Progenitor cell of endocrine pancreas (in vitro differentiated cells): ENCODE measurements around the gene ACBD3. TPM values are rescaled to one million over a fixed set of nuclear protein-coding genes. Genes with fewer than 3 reads are reported as not detected.

ENCODE experiments used
- DNase-seq: peaks from one replicate; pipeline ENCODE4 v3.0.0; 2021; ENCODE audit warnings: low spot score; ENCODE audit not compliant: unreplicated experiment
- H3K27ac Mint-ChIP-seq: 2 replicates; pipeline ENCODE4 v1.8.0; 2021; ENCODE audit warnings: mild to moderate bottlenecking, moderate library complexity, mixed read lengths
- H3K27me3 Mint-ChIP-seq: 2 replicates; pipeline ENCODE4 v1.8.0; 2021; ENCODE audit warnings: mixed read lengths
- H3K36me3 Mint-ChIP-seq: 2 replicates; pipeline ENCODE4 v1.8.0; 2022; ENCODE audit warnings: mixed read lengths; ENCODE audit not compliant: insufficient read depth
- H3K4me1 Mint-ChIP-seq: 2 replicates; pipeline ENCODE4 v1.8.0; 2021; ENCODE audit warnings: low read depth, mixed read lengths
- H3K4me3 Mint-ChIP-seq: 2 replicates; pipeline ENCODE4 v1.8.0; 2021; ENCODE audit warnings: low read depth, mild to moderate bottlenecking, moderate library complexity, mixed read lengths
- H3K9me3 Mint-ChIP-seq: 2 replicates; pipeline ENCODE4 v1.8.0; 2021; ENCODE audit warnings: low read depth, mixed read lengths
- total RNA-seq: library from RNA; stranded (reverse); gene quantifications from 2 replicates; pipeline ENCODE4 v1.2.1, GENCODE V29; 2021
- TF ChIP-seq, protein P1 (sequence below): fragments of 200-600 bp; sonication (generic); IDR thresholded peaks from one replicate; pipeline ENCODE4 v1.5.0; 2021; ENCODE audit warnings: antibody characterized with exemption, mild to moderate bottlenecking; ENCODE audit not compliant: unreplicated experiment

The ACBD3 gene
- total RNA-seq, 1 donor from 2014 or later, result 29.3 TPM

DNA sequence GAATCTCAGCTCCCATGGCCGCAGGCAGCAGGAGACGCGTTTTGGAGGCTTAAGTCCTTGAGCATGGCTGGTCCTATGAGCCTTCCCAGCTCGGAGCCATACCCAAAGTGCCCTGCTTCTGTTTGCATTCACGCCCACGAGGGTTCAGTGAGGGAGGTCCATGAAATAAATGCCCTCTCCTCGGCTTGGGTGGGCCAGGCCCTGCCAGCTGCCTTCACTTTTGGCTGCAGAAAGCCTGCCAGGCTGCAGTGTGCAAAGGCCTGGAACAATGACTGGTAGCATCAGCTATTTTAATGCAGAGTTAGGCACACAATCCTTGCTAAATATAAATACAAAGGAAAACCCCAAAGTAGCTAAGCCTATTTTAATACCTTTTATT lies 74.7 kb downstream of the ACBD3 start:
- no peak overlapping the region for H3K27ac Mint-ChIP-seq
- H3K4me1 Mint-ChIP-seq, result peaks cover 16% of the 10 kb centered on the region
- no peak overlapping the region for H3K4me3 Mint-ChIP-seq
- H3K36me3 Mint-ChIP-seq, result no peaks in the 10 kb centered on the region
- TF ChIP-seq, protein P1, sequence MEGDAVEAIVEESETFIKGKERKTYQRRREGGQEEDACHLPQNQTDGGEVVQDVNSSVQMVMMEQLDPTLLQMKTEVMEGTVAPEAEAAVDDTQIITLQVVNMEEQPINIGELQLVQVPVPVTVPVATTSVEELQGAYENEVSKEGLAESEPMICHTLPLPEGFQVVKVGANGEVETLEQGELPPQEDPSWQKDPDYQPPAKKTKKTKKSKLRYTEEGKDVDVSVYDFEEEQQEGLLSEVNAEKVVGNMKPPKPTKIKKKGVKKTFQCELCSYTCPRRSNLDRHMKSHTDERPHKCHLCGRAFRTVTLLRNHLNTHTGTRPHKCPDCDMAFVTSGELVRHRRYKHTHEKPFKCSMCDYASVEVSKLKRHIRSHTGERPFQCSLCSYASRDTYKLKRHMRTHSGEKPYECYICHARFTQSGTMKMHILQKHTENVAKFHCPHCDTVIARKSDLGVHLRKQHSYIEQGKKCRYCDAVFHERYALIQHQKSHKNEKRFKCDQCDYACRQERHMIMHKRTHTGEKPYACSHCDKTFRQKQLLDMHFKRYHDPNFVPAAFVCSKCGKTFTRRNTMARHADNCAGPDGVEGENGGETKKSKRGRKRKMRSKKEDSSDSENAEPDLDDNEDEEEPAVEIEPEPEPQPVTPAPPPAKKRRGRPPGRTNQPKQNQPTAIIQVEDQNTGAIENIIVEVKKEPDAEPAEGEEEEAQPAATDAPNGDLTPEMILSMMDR, result no peak
- H3K27me3 Mint-ChIP-seq, result peaks cover 9% of the 10 kb centered on the region
- DNase-seq, result no peak
- no peaks in the 10 kb centered on the region for H3K9me3 Mint-ChIP-seq

DNA sequence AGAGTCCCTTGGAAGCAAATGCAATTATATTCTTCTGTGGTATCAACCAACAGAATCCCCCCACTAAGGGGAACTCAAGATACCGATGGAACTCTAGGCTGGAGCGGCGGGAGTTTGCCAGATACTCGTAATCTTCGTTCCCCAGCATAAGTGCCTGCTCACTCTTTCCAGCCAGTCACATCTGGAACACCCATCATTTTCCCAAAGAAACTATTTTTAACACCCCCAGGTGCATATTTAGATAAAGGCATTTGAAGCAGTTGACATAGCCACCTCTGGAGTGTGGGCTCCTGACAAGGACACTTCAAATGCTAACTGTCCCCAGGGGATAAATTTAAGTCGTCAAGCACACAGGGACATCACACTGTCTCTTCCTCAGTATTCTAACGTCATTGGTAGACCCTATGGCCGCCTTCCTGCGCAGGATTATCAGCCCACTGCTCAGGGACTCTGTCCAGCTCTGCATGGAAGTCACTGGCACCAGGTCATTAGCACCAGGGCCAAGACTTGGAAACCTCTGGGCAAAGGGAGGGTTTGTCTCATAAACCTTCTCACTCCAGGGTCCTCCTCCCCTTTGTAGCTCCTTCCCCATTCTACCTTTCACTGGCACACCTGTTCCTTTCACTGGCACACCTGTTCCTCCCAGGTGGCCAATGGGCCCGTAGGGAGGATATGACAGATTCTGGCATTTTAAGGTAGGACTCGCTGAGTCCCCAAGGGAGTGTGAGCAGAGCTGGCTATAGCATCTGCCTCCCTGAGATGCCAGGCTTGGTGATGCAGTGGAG lies 75.3 kb downstream of the ACBD3 start:
- TF ChIP-seq, protein P1, result no peak
- H3K27ac Mint-ChIP-seq, result peak overlapping the region; percentile 45
- peak overlapping the region; percentile 69 for H3K4me3 Mint-ChIP-seq
- no peaks in the 10 kb centered on the region for H3K9me3 Mint-ChIP-seq
- H3K27me3 Mint-ChIP-seq, result peaks cover 9% of the 10 kb centered on the region
- DNase-seq, result no peak
- peaks cover 16% of the 10 kb centered on the region for H3K4me1 Mint-ChIP-seq
- H3K36me3 Mint-ChIP-seq, result no peaks in the 10 kb centered on the region

DNA sequence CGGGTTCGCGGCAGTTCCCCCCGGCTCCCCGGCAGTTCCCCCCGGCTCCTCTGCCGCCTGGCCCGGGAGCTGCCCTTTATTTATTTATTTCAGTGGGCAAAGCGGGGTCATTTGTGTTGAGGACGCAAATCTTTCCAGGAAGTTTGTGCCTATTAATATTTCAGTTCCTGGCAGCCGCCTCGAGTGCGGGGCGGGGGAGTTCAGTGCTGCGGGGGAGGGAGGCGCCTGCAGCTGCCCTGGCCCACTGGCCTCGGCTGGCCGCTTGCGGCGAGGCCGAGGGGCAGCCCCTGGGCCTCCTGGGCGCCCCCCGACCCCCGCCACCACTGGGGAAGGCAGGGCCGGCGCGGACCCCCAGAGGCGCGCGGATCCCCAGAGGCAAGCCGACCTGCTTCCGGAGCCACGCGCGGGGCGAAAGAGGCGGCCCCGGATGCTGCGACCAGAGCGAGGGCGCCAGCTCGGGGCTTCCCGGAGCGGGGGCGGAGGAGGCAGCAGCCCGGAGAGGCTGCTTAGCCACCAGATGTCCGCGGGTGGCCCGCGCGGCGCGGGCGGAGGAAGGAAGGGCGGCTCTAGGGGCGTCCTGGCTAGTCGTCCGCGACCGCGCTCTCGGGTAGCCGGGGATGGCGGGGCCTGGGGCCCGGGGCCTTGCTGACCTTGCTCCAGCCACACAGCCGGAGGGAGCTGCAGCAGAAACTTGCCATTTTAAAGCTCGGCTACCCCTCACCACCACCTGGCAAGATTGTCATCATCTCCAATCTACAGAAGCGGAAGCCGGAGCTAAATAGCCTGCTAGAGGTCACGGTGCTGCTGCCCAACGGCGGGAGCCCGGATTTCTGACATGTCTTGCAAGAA lies 76.1 kb downstream of the ACBD3 start:
- TF ChIP-seq, protein P1, result no peak
- DNase-seq, result peak; percentile 51
- no peaks in the 10 kb centered on the region for H3K36me3 Mint-ChIP-seq
- H3K4me3 Mint-ChIP-seq, result peak overlapping the region; percentile 69
- peaks cover 16% of the 10 kb centered on the region for H3K4me1 Mint-ChIP-seq
- no peaks in the 10 kb centered on the region for H3K9me3 Mint-ChIP-seq
- H3K27ac Mint-ChIP-seq, result peak overlapping the region; percentile 73
- H3K27me3 Mint-ChIP-seq, result peaks cover 9% of the 10 kb centered on the region

DNA sequence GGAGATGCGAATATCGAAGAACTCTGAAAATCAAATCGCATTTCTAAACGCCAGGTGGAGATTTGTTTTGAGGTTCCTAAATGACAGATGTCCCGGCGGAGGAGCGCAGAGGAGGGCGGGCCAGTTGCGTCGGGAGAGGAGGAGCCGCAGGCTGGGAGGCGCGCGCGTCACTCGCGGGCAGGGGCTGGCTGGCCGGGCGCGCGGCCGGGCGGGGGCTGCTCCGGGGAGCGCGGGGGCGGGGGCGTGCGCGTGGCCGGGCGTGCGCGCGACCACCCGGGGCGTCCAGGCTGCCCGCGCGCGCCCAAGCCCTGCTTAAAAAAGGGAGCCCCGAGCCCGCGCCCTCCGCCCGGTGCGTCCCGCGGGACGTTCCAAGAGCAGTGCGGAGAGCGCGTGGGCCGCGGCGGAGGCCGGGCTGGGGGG lies 76.7 kb downstream of the ACBD3 start:
- peak; percentile 75 for DNase-seq
- Mint-ChIP-seq H3K36me3 (no peaks in the 10 kb centered on the region), H3K27ac (peak overlapping the region; percentile 92), H3K27me3 (peaks cover 13% of the 10 kb centered on the region), H3K4me1 (peaks cover 16% of the 10 kb centered on the region), H3K4me3 (peak overlapping the region; percentile 83), H3K9me3 (no peaks in the 10 kb centered on the region)
- TF ChIP-seq, protein P1, result no peak
